ENCODE data around the gene TMEM126A.

TMEM126A gene

DNA sequence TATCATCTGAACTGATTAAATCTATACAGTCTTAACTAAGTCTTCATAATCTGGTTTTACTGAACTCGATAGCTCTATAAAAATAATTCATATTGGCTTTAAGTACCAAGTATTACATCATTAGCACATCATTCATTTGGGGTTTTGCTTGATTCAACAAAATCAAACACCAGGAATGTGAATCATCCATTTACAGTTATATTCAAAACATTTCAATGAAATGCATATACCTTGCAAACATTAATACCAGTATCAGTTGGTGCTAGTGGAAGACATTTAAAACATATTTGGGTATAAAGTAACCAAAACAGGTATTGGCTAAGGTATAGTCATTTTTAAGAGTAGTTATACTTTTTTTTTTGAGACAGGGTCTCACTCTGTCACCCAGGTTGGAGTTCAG lies 50.4 kb downstream of the TMEM126A start:
- DNase-seq, result no peak

- no peak for DNase-seq
Observed at GRCh38 chr11:85699957-85700741, 52.4 kb downstream of the TMEM126A start.

DNA sequence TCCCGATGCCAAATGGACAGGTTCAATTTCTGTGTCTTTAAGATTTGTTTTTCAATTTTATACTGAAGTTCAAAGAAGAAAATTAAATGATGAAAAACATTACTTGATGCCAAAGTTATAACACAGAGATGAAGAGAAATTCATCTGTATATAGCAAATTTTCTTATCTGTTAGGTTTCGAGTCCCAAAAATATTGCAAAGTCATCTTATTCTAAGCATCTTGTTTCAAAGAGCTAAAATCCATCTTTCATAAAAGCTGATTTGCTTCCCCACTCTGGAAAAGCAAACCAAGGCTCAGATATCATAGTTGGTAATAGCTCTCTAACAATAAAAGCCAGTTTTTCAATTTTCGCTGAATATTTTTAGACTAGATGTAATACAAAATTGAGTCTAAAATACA lies 57.2 kb downstream of the TMEM126A start:
- DNase-seq, result no peak

DNA sequence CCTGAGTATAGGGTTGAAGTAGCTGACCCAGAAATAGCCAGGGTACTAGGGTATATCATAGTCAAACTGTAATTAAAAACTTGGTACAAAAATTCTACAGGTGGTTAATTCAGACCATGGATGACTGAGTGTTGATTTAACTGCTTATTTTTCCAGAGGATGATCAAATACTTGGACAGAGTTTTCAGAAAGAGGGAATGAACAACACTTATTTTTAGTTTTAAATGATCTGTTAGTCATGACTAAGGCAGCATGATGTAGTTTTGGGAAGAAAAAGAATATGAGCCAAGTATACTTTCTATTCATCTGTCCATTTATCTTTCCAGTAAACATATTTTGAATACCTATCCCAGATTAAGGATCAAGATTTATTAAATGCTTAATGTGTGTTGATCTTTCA lies 58.0 kb downstream of the TMEM126A start:
- DNase-seq, result no peak

Data from DMS53 (cell line).